ENCODE data around the gene SAT2.
A peak's percentile ranks its signal among the peaks of the same experiment; 100 is the strongest.
"Not testable (repeated sequence)": the region's sequence is repeated elsewhere in the genome, so short reads cannot be mapped to it uniquely, and the experiment has no call there.

SAT2 gene

DNA sequence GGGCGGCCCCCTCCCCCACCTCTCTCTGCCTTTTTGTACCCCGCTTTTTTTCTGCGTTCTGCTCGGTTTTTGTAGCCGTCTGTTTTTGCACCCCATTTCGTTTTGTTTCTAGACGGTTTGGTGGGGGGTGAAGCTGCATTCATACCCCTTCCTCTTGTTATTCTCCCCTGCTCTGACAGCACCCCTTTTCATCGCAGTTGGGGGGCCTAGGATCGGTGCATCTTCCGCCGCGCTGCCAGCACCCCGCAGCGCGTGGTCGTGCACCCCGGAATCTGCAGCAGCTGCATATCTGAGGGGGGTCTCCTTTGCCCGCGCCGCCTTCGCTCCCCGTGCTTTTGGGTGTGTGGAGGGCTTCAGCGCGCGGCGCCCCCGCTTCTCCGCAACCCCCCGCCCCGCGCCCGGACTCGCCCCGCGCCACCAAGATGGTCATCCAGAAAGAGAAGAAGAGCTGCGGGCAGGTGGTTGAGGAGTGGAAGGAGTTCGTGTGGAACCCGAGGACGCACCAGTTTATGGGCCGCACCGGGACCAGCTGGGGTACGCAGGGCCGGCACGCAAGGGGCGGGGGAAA, 23.6 kb upstream of the SAT2 start:
- Histone ChIP-seq H3K4me1 (ENCODE audit: control insufficient read depth, insufficient read depth, low read length) (no peaks in the 10 kb centered on the region), H3K4me3 (ENCODE audit: low read length) (peak overlapping the region; percentile 74), H3K36me3 (ENCODE audit: control insufficient read depth, insufficient read depth, low read length) (no peaks in the 10 kb centered on the region), H3K27ac (ENCODE audit: low read depth, low read length) (peak overlapping the region; percentile 14), H3K27me3 (ENCODE audit: control insufficient read depth, insufficient read depth, low read length) (peaks cover 16% of the 10 kb centered on the region), H3K9ac (ENCODE audit: low read length) (no peak overlapping the region)

DNA sequence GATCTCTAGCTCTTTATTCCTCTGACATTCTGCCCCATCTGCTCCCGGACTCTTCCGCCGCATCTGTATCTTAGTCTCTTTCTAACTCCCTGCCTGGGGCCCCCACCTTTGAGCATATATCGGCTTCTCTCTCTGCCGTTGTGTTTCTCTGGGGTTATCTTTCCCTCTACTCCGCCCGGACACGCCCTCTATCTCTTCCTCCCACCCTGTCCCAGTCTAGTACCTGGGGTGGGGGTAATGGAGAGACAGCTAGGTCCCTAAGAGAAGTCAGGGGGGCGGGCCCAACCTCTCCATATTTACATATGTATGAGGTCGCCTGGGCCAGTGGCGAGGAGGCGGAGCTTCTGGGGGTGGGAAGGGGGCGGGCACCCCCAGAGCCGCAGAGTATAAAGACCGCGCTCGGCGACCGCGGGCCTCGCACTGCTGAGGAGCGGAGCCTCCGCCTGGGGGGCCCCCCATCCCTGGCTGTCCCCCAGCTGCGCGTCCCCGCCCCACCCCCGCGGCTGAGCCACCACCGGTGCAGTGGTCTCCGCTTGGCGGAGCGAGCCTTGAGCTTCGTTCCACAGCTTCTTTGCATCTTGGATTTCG, 23.0 kb upstream of the SAT2 start, which contains the start of gene ATP1B2:
TSS of gene ATP1B2 (plus strand) at position 418 of the 588 bp plus-strand sequence. CDS start 593 bp downstream, outside the sequence.
- Histone ChIP-seq H3K4me3 (ENCODE audit: low read length) (peak within 1 kb of the TSS; percentile 74), H3K27me3 (ENCODE audit: control insufficient read depth, insufficient read depth, low read length) (peaks cover 16% of the 10 kb centered on the region), H3K36me3 (ENCODE audit: control insufficient read depth, insufficient read depth, low read length) (no peaks in the 10 kb centered on the region), H3K9ac (ENCODE audit: low read length) (no peak within 1 kb of the TSS), H3K4me1 (ENCODE audit: control insufficient read depth, insufficient read depth, low read length) (no peaks in the 10 kb centered on the region), H3K27ac (ENCODE audit: low read depth, low read length) (peak within 1 kb of the TSS; percentile 24)

DNA sequence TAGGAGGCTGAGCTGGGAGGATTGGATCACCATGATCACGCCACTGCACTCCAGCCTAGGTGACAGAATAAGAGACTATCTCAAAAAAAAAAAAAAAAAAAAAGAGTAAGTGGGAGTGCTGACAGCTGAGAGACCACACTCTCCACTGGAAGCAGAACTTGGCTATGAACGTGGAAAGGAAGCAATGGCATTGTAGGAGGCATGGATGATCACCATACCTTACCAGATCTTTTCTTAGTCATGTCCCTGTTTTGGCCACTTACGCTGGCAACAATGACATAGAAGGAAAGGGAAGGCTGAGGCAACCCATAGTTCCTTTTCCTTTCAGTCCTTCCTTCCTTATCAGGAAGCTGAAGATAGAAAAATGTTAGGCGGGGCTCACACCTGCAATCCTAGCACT, 19.4 kb upstream of the SAT2 start:
- Histone ChIP-seq H3K4me1 (ENCODE audit: control insufficient read depth, insufficient read depth, low read length) (no peaks in the 10 kb centered on the region), H3K4me3 (ENCODE audit: low read length) (no peak overlapping the region), H3K36me3 (ENCODE audit: control insufficient read depth, insufficient read depth, low read length) (no peaks in the 10 kb centered on the region), H3K9ac (ENCODE audit: low read length) (no peak overlapping the region), H3K27ac (ENCODE audit: low read depth, low read length) (no peak overlapping the region), H3K27me3 (ENCODE audit: control insufficient read depth, insufficient read depth, low read length) (peaks cover 15% of the 10 kb centered on the region)

DNA sequence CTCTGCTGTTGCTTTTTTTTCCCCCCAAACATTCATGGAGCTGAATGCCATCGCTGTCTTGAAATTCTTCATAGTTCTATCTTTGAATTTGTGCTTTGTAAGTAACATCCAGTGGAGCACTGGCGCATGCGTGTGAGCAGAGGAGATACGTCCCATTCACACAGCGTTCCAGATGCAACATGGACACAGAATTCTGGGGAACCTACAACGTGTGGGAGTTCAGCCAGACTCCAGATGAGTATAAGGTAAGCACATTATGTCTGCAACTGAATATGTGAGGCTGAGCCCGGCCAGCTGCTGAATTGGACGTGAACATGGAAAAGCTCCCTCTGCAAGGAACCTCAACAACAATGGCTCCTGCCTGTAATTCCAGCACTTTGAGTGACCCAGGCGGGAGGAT, 18.8 kb upstream of the SAT2 start:
- H3K9ac ChIP-seq (ENCODE audit: low read length), result no peak overlapping the region
- peaks cover 10% of the 10 kb centered on the region for H3K27me3 ChIP-seq (ENCODE audit: control insufficient read depth, insufficient read depth, low read length)
- H3K4me3 ChIP-seq (ENCODE audit: low read length), result no peak overlapping the region
- H3K4me1 ChIP-seq (ENCODE audit: control insufficient read depth, insufficient read depth, low read length), result no peaks in the 10 kb centered on the region
- no peak overlapping the region for H3K27ac ChIP-seq (ENCODE audit: low read depth, low read length)
- no peaks in the 10 kb centered on the region for H3K36me3 ChIP-seq (ENCODE audit: control insufficient read depth, insufficient read depth, low read length)

DNA sequence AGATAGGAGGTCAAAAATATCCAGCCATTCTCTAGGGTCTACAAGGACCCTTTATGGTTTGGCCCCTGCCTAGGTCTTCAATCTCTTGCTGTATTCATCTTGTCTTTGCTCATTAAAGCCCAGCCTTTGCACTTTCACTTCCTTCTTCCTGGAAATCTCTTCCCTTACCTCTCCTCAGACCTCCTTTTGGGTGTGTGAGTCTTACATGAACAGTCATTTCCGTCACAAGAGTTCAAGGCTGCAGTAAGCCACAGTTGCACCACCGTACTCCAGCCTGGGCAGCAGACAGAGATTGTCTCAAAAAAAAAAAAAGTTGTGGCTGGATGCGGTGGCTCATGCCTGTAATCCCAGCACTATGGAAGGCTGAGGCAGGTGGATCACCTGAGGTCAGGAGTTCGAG, 17.2 kb upstream of the SAT2 start:
- no peak overlapping the region for H3K9ac ChIP-seq (ENCODE audit: low read length)
- H3K4me1 ChIP-seq (ENCODE audit: control insufficient read depth, insufficient read depth, low read length), result no peaks in the 10 kb centered on the region
- H3K27me3 ChIP-seq (ENCODE audit: control insufficient read depth, insufficient read depth, low read length), result peaks cover under 1% of the 10 kb centered on the region
- no peak overlapping the region for H3K4me3 ChIP-seq (ENCODE audit: low read length)
- H3K36me3 ChIP-seq (ENCODE audit: control insufficient read depth, insufficient read depth, low read length), result no peaks in the 10 kb centered on the region
- no peak overlapping the region for H3K27ac ChIP-seq (ENCODE audit: low read depth, low read length)

DNA sequence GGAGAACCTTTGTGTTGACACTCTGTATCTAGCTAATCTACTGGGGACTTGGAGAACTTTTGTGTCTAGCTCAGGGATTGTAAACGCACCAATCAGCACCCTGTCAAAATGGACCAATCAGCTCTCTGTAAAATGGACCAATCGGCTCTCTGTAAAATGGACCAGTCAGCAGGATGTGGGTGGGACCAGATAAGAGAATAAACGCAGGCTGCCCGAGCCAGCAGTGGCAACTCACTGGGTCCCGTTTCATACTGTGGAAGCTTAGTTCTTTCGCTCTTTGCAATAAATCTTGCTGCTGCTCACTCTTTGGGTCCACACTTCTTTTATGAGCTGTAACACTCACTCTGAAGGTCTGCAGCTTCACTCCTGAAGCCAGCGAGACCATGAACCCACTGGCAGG, 14.0 kb upstream of the SAT2 start:
- not testable (repeated sequence) for H3K36me3 ChIP-seq (ENCODE audit: control insufficient read depth, insufficient read depth, low read length); H3K27me3 ChIP-seq (ENCODE audit: control insufficient read depth, insufficient read depth, low read length); H3K9ac ChIP-seq (ENCODE audit: low read length); H3K27ac ChIP-seq (ENCODE audit: low read depth, low read length); H3K4me3 ChIP-seq (ENCODE audit: low read length); H3K4me1 ChIP-seq (ENCODE audit: control insufficient read depth, insufficient read depth, low read length)

DNA sequence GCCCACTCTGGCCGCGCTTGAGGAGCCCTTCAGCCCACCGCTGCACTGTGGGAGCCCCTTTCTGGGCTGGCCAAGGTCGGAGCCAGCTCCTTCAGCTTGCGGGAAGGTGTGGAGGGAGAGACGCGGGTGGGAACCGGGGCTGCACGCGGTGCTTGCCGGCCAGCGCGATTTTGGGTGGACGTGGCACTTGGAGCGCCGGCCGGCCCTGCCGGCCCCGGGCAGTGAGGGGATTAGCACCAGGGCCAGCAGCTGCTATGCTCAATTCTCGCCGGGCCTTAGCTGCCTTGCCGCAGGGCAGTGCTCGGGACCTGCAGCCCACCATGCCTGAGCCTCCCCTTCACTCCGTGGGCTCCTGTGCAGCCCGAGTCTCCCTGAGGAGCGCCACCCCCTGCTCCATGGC, 13.2 kb upstream of the SAT2 start:
- no peak overlapping the region for H3K27ac ChIP-seq (ENCODE audit: low read depth, low read length)
- H3K9ac ChIP-seq (ENCODE audit: low read length), result no peak overlapping the region
- no peaks in the 10 kb centered on the region for H3K27me3 ChIP-seq (ENCODE audit: control insufficient read depth, insufficient read depth, low read length)
- H3K4me1 ChIP-seq (ENCODE audit: control insufficient read depth, insufficient read depth, low read length), result no peaks in the 10 kb centered on the region
- no peaks in the 10 kb centered on the region for H3K36me3 ChIP-seq (ENCODE audit: control insufficient read depth, insufficient read depth, low read length)
- H3K4me3 ChIP-seq (ENCODE audit: low read length), result no peak overlapping the region

DNA sequence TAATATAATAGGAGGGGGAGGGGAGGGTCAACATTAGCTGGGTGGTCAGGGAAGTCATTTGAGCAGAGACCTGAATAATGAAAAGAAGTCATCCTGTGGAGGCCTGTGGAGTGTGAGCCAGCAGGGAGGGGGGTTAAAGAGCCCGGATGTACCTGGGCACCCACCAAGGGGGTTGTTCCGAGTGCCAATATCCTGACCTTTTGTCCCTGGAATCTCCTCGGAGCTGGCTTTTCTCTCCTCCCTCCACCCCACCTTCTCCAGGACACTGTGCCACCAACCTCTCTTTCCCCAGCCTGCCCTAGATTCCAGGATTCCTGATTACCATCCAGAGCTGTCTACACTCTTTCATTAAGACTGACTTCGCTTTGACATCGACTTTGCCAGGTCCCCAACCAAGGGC, 8.5 kb upstream of the SAT2 start:
- H3K4me3 ChIP-seq (ENCODE audit: low read length), result no peak overlapping the region
- H3K36me3 ChIP-seq (ENCODE audit: control insufficient read depth, insufficient read depth, low read length), result no peaks in the 10 kb centered on the region
- H3K27me3 ChIP-seq (ENCODE audit: control insufficient read depth, insufficient read depth, low read length), result no peaks in the 10 kb centered on the region
- no peaks in the 10 kb centered on the region for H3K4me1 ChIP-seq (ENCODE audit: control insufficient read depth, insufficient read depth, low read length)
- no peak overlapping the region for H3K27ac ChIP-seq (ENCODE audit: low read depth, low read length)
- no peak overlapping the region for H3K9ac ChIP-seq (ENCODE audit: low read length)

DNA sequence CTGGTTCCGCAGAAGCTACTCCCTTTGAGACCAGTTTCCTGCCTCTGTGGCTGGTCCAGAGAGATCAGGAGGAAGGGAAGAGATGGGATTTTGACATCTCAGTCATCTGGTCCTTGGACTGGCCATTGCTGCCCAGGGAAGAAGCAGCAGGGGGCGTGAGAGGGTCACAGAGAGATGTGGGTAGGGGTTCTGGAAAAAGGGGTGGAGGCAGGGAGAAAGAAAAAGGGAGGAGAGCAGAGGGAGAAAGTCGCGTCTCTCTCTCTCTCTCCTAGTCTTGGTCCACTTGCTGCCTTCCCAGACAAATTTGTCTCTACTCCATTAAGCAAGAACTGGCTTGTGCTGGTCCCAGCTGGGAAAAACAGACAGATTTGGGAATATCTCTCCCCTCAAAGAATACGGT, 6.8 kb upstream of the SAT2 start:
- H3K4me1 ChIP-seq (ENCODE audit: control insufficient read depth, insufficient read depth, low read length), result no peaks in the 10 kb centered on the region
- no peak overlapping the region for H3K4me3 ChIP-seq (ENCODE audit: low read length)
- no peaks in the 10 kb centered on the region for H3K36me3 ChIP-seq (ENCODE audit: control insufficient read depth, insufficient read depth, low read length)
- H3K27ac ChIP-seq (ENCODE audit: low read depth, low read length), result no peak overlapping the region
- H3K9ac ChIP-seq (ENCODE audit: low read length), result no peak overlapping the region
- no peaks in the 10 kb centered on the region for H3K27me3 ChIP-seq (ENCODE audit: control insufficient read depth, insufficient read depth, low read length)

DNA sequence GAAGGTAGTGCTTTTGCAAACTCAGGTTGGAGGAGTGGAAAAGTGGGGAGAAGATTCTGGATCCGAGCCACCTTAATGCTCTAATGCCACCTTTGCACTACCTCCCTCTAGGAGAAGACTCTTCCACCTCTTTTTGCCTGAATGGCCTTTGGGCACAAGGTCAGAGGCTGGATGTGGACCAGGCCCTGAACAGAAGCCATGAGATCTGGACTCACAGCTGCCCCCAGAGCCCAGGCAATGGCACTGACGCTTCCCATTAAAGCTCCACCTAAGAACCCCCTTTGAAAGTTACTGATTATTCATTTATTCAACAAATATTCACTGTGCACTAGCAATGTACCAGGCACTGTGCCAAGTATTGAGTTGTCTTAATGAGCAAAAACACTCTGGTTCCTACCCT, 5.5 kb upstream of the SAT2 start:
- H3K27me3 ChIP-seq (ENCODE audit: control insufficient read depth, insufficient read depth, low read length), result no peaks in the 10 kb centered on the region
- H3K4me1 ChIP-seq (ENCODE audit: control insufficient read depth, insufficient read depth, low read length), result no peaks in the 10 kb centered on the region
- H3K4me3 ChIP-seq (ENCODE audit: low read length), result no peak overlapping the region
- no peak overlapping the region for H3K27ac ChIP-seq (ENCODE audit: low read depth, low read length)
- H3K36me3 ChIP-seq (ENCODE audit: control insufficient read depth, insufficient read depth, low read length), result no peaks in the 10 kb centered on the region
- H3K9ac ChIP-seq (ENCODE audit: low read length), result no peak overlapping the region

DNA sequence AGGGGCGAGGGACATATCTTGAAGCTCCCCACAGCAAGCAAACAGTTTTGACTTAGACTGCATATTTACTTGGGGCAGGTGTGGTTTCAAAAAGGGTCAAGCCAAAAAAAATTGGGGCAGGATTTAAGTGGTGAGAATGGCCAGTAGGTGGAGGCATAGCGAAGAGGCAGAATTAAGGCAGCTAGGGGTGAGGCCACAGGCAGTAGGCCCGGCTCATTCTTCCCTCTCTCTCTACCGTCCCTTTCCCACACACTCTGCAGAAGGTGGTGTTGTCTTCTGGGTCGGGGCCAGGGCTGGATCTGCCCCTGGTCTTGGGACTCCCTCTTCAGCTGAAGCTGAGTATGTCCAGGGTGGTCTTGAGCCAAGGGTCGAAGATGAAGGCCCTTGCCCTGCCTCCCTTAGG, 4.9 kb upstream of the SAT2 start:
- no peaks in the 10 kb centered on the region for H3K36me3 ChIP-seq (ENCODE audit: control insufficient read depth, insufficient read depth, low read length)
- H3K4me1 ChIP-seq (ENCODE audit: control insufficient read depth, insufficient read depth, low read length), result no peaks in the 10 kb centered on the region
- no peak overlapping the region for H3K27ac ChIP-seq (ENCODE audit: low read depth, low read length)
- no peaks in the 10 kb centered on the region for H3K27me3 ChIP-seq (ENCODE audit: control insufficient read depth, insufficient read depth, low read length)
- no peak overlapping the region for H3K4me3 ChIP-seq (ENCODE audit: low read length)
- H3K9ac ChIP-seq (ENCODE audit: low read length), result no peak overlapping the region

DNA sequence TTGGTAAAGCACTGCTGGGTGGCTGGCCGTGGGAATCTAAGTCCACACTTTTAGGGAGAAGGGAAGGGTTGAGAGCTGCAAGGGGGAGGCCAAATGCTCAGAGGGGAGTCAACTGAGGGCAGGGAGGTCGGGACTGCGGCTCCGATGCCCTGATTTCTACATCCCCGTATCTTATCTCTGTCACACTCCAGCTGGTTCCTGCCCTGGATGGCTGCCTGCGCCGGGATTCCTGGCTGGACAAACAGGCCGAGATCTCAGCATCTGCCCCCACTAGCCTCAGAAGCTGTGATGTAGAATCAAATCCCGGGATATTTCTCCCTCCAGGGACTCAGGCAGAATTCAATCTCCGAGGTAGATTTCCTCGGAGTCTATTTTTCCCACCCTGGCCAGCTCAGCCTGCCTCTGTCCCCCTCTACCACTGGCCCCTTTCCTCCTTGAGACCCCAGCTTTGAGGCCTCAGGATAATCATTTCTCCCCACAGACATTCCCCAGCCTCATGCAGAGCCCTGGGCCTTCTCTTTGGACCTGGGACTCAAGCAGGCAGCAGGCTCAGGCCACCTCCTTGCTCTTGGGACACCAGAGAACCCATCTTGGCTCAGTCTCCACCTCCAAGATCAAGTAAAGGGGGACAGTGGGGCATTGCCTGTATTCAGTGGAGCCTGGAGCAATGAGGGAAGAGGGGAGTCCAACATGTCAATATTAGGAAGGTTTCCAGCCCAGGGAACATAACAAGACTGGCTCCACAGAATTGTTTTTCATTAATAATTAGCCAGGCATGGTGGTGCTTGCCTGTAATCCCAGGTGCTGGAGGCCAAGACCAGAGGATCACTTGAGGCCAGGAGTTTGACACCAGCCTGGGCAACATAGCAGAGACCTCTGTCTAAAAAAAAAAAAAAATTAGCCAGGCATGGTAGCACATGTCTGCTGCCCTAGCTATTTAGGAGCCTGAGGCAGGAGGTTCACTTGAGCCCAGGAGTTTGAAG, 4.1 kb upstream of the SAT2 start:
- H3K4me3 ChIP-seq (ENCODE audit: low read length), result no peak overlapping the region
- no peak overlapping the region for H3K9ac ChIP-seq (ENCODE audit: low read length)
- H3K27ac ChIP-seq (ENCODE audit: low read depth, low read length), result no peak overlapping the region

More for the DNA sequence above, 4.1 kb upstream of the SAT2 start:
- peaks cover 2% of the 10 kb centered on the region for H3K4me1 ChIP-seq (ENCODE audit: control insufficient read depth, insufficient read depth, low read length)
- H3K36me3 ChIP-seq (ENCODE audit: control insufficient read depth, insufficient read depth, low read length), result no peaks in the 10 kb centered on the region
- no peaks in the 10 kb centered on the region for H3K27me3 ChIP-seq (ENCODE audit: control insufficient read depth, insufficient read depth, low read length)
